SU-DHL-6 (cell line): Measurements from ENCODE around the gene CETP.

Source experiments
- H2AFZ ChIP-seq: fragments of 200-600 bp; sonication (generic); 2 replicates; pipeline ENCODE4 v1.6.1; 2014; ENCODE audit warnings: low read depth, mild to moderate bottlenecking, moderate library complexity, mixed read lengths, antibody characterized with exemption, low read length; ENCODE audit not compliant: severe bottlenecking
- H3F3A ChIP-seq: fragments of 200-600 bp; shearing (Covaris generic); 2 replicates; pipeline ENCODE4 v1.6.0; 2016; ENCODE audit warnings: antibody characterized with exemption, mild to moderate bottlenecking; ENCODE audit not compliant: insufficient read depth
- H3K27ac ChIP-seq: fragments of 200-600 bp; sonication (generic); 2 replicates; pipeline ENCODE4 v1.5.1; 2016; ENCODE audit warnings: low read depth, mild to moderate bottlenecking, low read length, moderate library complexity, mixed read lengths
- H3K27me3 ChIP-seq: fragments of 200-600 bp; sonication (generic), shearing (Covaris generic); 2 replicates; pipeline ENCODE4 v1.6.0; 2014; ENCODE audit warnings: mild to moderate bottlenecking, low read length
- H3K36me3 ChIP-seq: fragments of 200-600 bp; sonication (generic); 2 replicates; pipeline ENCODE4 v1.6.1; 2014; ENCODE audit warnings: mild to moderate bottlenecking, low read length, mixed read lengths
- H3K4me2 ChIP-seq: fragments of 300-600, 200-600 bp; shearing (Covaris generic), sonication (generic); 2 replicates; pipeline ENCODE4 v1.6.0; 2014; ENCODE audit warnings: low read length, low read depth, mild to moderate bottlenecking; ENCODE audit not compliant: poor library complexity, severe bottlenecking
- H3K4me3 ChIP-seq: fragments of 200-600 bp; sonication (generic); 2 replicates; pipeline ENCODE4 v1.5.1; 2014; ENCODE audit warnings: antibody characterized with exemption, low read length, mild to moderate bottlenecking, mixed read lengths; ENCODE audit not compliant: insufficient read depth, poor library complexity, severe bottlenecking
- H3K79me2 ChIP-seq: fragments of 200-600 bp; sonication (generic); 2 replicates; pipeline ENCODE4 v1.6.1; 2014; ENCODE audit warnings: mild to moderate bottlenecking, low read length, moderate library complexity; ENCODE audit not compliant: insufficient read depth
- H3K9ac ChIP-seq: fragments of 200-600 bp; sonication (generic); 2 replicates; pipeline ENCODE4 v1.7.0; 2014; ENCODE audit warnings: mild to moderate bottlenecking, low read length
- H3K9me2 ChIP-seq: fragments of 200-600 bp; sonication (generic); replicated peaks from 2 replicates; pipeline ENCODE4 v1.6.1; 2014; ENCODE audit warnings: low read length; ENCODE audit not compliant: insufficient read depth
- H3K9me3 ChIP-seq: fragments of 200-600 bp; sonication (generic); 2 replicates; pipeline ENCODE4 v1.6.1; 2014; ENCODE audit warnings: low read length, mixed read lengths; ENCODE audit not compliant: insufficient read depth
- H4K20me1 ChIP-seq: fragments of 200-600 bp; sonication (generic); 2 replicates; pipeline ENCODE4 v1.6.1; 2014; ENCODE audit warnings: low read depth, mild to moderate bottlenecking, antibody characterized with exemption, low read length, moderate library complexity, mixed read lengths
- CTCF ChIP-seq: fragments of 200-600 bp; sonication (generic); IDR thresholded peaks from one replicate; pipeline ENCODE4 v1.5.1; 2017; ENCODE audit warnings: antibody characterized with exemption, mild to moderate bottlenecking, low read length, moderate library complexity; ENCODE audit not compliant: insufficient read depth, poor library complexity, severe bottlenecking
- EZH2phosphoT487 ChIP-seq: fragments of 200-600 bp; sonication (generic), shearing (Covaris generic); conservative IDR thresholded peaks from 2 replicates; pipeline ENCODE4 v1.6.1; 2018; ENCODE audit warnings: mild to moderate bottlenecking, antibody characterized with exemption, low read length, moderate library complexity, mixed read lengths

Gene CETP

GRCh38 chr16:57028086-57028485, 66.3 kb downstream of the CETP start:
- no peak for TF ChIP-seq EZH2phosphoT487
- TF ChIP-seq CTCF = no peak
- no peak overlapping the region for H3K27ac ChIP-seq
- no peaks in the 10 kb centered on the region for H3K79me2 ChIP-seq
- no peaks in the 10 kb centered on the region for H3K9me3 ChIP-seq
- H3K9ac ChIP-seq = no peak overlapping the region
- no peaks in the 10 kb centered on the region for H3F3A ChIP-seq
- H3K4me2 ChIP-seq = no peak overlapping the region
- no peak overlapping the region for H2AFZ ChIP-seq
- H4K20me1 ChIP-seq = no peaks in the 10 kb centered on the region
- no peaks in the 10 kb centered on the region for H3K27me3 ChIP-seq
- H3K4me3 ChIP-seq = no peak overlapping the region
- no peaks in the 10 kb centered on the region for H3K9me2 ChIP-seq
- H3K36me3 ChIP-seq = no peaks in the 10 kb centered on the region

- Histone ChIP-seq H3K79me2 (no peaks in the 10 kb centered on the region), H3K4me3 (no peak overlapping the region), H3F3A (no peaks in the 10 kb centered on the region), H3K27me3 (no peaks in the 10 kb centered on the region), H3K36me3 (no peaks in the 10 kb centered on the region), H3K9me2 (no peaks in the 10 kb centered on the region), H3K4me2 (no peak overlapping the region), H3K27ac (no peak overlapping the region), H2AFZ (no peak overlapping the region), H4K20me1 (no peaks in the 10 kb centered on the region), H3K9ac (no peak overlapping the region), H3K9me3 (no peaks in the 10 kb centered on the region)
- TF ChIP-seq CTCF (no peak), EZH2phosphoT487 (no peak)
Measured at GRCh38 chr16:57029161-57030160, 67.7 kb downstream of the CETP start.

- Histone ChIP-seq H3K27me3 (no peaks in the 10 kb centered on the region), H4K20me1 (no peaks in the 10 kb centered on the region), H3K9me3 (no peaks in the 10 kb centered on the region), H3F3A (no peaks in the 10 kb centered on the region), H3K4me2 (no peak overlapping the region), H3K36me3 (no peaks in the 10 kb centered on the region), H3K4me3 (no peak overlapping the region), H3K79me2 (no peaks in the 10 kb centered on the region), H2AFZ (no peak overlapping the region), H3K9me2 (no peaks in the 10 kb centered on the region), H3K27ac (no peak overlapping the region), H3K9ac (no peak overlapping the region)
- TF ChIP-seq EZH2phosphoT487 (no peak), CTCF (no peak)
Measured at GRCh38 chr16:57030346-57030902, 68.7 kb downstream of the CETP start.
